ENCODE results near the gene LRFN5. TPM values are rescaled to one million over a fixed set of nuclear protein-coding genes. Genes with fewer than 3 reads are reported as not detected.

Gene LRFN5
- total RNA-seq, 2 donors from 2014 or later, result 0.26 to 0.39 TPM

- no peak for DNase-seq (ENCODE audit: low spot score)
- no peak for TF ChIP-seq CTCF (IDR thresholded peaks at IDR 0.05)
- Histone ChIP-seq H3K4me1 (no peaks in the 10 kb centered on the region), H3K27me3 (no peaks in the 10 kb centered on the region), H3K27ac (no peak overlapping the region), H3K9me3 (no peaks in the 10 kb centered on the region), H3K4me3 (no peak overlapping the region), H3K36me3 (no peaks in the 10 kb centered on the region)
These were observed 36.1 kb downstream of the LRFN5 start for GRCh38 chr14:41642789-41643188.

GRCh38 chr14:41644606-41645005, 37.9 kb downstream of the LRFN5 start:
- Histone ChIP-seq H3K9me3 (no peaks in the 10 kb centered on the region), H3K4me3 (no peak overlapping the region), H3K4me1 (no peaks in the 10 kb centered on the region), H3K27ac (no peak overlapping the region), H3K27me3 (no peaks in the 10 kb centered on the region), H3K36me3 (no peaks in the 10 kb centered on the region)
- no peak for TF ChIP-seq CTCF (IDR thresholded peaks at IDR 0.05)
- no peak for DNase-seq (ENCODE audit: low spot score)

- H3K4me1 ChIP-seq, result no peaks in the 10 kb centered on the region
- H3K27me3 ChIP-seq, result no peaks in the 10 kb centered on the region
- H3K9me3 ChIP-seq, result no peaks in the 10 kb centered on the region
- H3K27ac ChIP-seq, result no peak overlapping the region
- no peak for TF ChIP-seq CTCF (IDR thresholded peaks at IDR 0.05)
- no peaks in the 10 kb centered on the region for H3K36me3 ChIP-seq
- H3K4me3 ChIP-seq, result no peak overlapping the region
- no peak for DNase-seq (ENCODE audit: low spot score)
These were observed 44.1 kb downstream of the LRFN5 start for GRCh38 chr14:41650802-41651201.

- no peaks in the 10 kb centered on the region for H3K9me3 ChIP-seq
- no peak for DNase-seq (ENCODE audit: low spot score)
- no peaks in the 10 kb centered on the region for H3K36me3 ChIP-seq
- H3K27ac ChIP-seq, result no peak overlapping the region
- no peaks in the 10 kb centered on the region for H3K27me3 ChIP-seq
- TF ChIP-seq CTCF (IDR thresholded peaks at IDR 0.05), result no peak
- no peaks in the 10 kb centered on the region for H3K4me1 ChIP-seq
- no peak overlapping the region for H3K4me3 ChIP-seq
These were observed 47.5 kb downstream of the LRFN5 start for GRCh38 chr14:41654196-41654595.

GRCh38 chr14:41662780-41663472, 56.2 kb downstream of the LRFN5 start:
- H3K4me3 ChIP-seq, result no peak overlapping the region
- no peaks in the 10 kb centered on the region for H3K27me3 ChIP-seq
- no peaks in the 10 kb centered on the region for H3K36me3 ChIP-seq
- no peak overlapping the region for H3K27ac ChIP-seq
- no peaks in the 10 kb centered on the region for H3K4me1 ChIP-seq
- H3K9me3 ChIP-seq, result no peaks in the 10 kb centered on the region
- no peak for TF ChIP-seq CTCF (IDR thresholded peaks at IDR 0.05)
- DNase-seq (ENCODE audit: low spot score), result no peak

GRCh38 chr14:41663473-41663850, 56.8 kb downstream of the LRFN5 start:
- DNase-seq (ENCODE audit: low spot score), result no peak
- Histone ChIP-seq H3K36me3 (no peaks in the 10 kb centered on the region), H3K27ac (no peak overlapping the region), H3K27me3 (no peaks in the 10 kb centered on the region), H3K9me3 (no peaks in the 10 kb centered on the region), H3K4me3 (no peak overlapping the region), H3K4me1 (no peaks in the 10 kb centered on the region)
- no peak for TF ChIP-seq CTCF (IDR thresholded peaks at IDR 0.05)
